Mucosa of rectum (tissue), 2 donors: ENCODE results near the gene SUSD4.

Source experiments
- H3K27ac ChIP-seq, 2 donors: one replicate each; pipeline ENCODE4 v1.7.0; 2013; ENCODE audit warnings: inconsistent platforms in 2 of 2, low read depth in 2 of 2, low read length in 2 of 2
- H3K27me3 ChIP-seq, 2 donors: one replicate each; pipeline ENCODE4 v1.7.0; 2013; ENCODE audit warnings: low read length in 2 of 2; ENCODE audit not compliant: control insufficient read depth in 2 of 2, insufficient read depth in 2 of 2
- H3K36me3 ChIP-seq, 2 donors: one replicate each; pipeline ENCODE4 v1.7.0; 2013; ENCODE audit warnings: low read length in 2 of 2; ENCODE audit not compliant: control insufficient read depth in 2 of 2, insufficient read depth in 2 of 2
- H3K4me1 ChIP-seq, 2 donors: one replicate each; pipeline ENCODE4 v1.7.0; 2013; ENCODE audit warnings: low read length in 2 of 2, mild to moderate bottlenecking in 1 of 2; ENCODE audit not compliant: control insufficient read depth in 2 of 2, insufficient read depth in 2 of 2
- H3K4me3 ChIP-seq, 2 donors: one replicate each; pipeline ENCODE4 v1.7.0; 2013; ENCODE audit warnings: low read length in 2 of 2
- H3K9ac ChIP-seq, 2 donors: one replicate each; pipeline ENCODE4 v1.7.0; 2013; ENCODE audit warnings: low read length in 2 of 2, low read depth in 1 of 2, mild to moderate bottlenecking in 1 of 2
- H3K9me3 ChIP-seq, 2 donors: one replicate each; pipeline ENCODE4 v1.7.0; 2013; ENCODE audit warnings: low read length in 2 of 2; ENCODE audit not compliant: control insufficient read depth in 2 of 2
- donor health status: healthy.
- donor health status: Normal muscosa, but diverticular disease.

The SUSD4 gene

DNA sequence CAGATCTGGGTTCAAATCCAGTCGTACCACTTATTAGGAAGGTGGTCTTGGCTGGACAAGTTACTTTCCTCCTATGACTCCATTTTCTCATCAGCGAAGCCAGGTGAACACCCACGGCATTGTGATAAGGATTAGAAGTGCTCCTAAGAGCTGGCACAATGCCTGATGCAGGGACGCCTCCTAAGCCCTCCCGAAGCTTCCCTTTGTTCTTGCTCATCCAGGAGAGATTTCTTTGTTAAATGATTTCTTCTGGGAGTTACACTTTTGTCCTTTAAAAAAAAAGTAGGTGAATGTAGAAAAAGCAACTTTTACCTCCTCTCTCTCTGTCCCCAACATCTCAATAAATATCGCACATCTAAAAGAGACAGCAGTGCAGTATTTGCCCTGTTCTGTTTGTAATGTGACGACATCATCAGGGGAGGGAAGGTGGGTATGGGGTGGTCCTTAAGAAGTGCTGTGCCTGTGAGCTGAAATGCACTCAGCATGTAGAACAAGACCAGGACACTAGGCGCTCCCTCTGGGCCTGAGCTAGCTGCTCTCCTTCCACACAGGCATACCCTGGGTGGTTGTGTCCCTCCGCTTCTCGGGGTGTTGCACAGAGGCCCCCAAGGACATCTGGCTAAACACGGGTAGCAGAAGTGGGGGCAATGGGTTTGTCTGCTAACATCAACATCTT is 43.9 kb downstream of the SUSD4 start:
- no peaks in the 10 kb centered on the region for H3K9me3 ChIP-seq
- no peaks in the 10 kb centered on the region for H3K36me3 ChIP-seq
- no peaks in the 10 kb centered on the region for H3K4me1 ChIP-seq
- H3K27ac ChIP-seq, result no peak overlapping the region
- no peak overlapping the region for H3K4me3 ChIP-seq
- H3K9ac ChIP-seq, result no peak overlapping the region
- H3K27me3 ChIP-seq, result no peaks in the 10 kb centered on the region

DNA sequence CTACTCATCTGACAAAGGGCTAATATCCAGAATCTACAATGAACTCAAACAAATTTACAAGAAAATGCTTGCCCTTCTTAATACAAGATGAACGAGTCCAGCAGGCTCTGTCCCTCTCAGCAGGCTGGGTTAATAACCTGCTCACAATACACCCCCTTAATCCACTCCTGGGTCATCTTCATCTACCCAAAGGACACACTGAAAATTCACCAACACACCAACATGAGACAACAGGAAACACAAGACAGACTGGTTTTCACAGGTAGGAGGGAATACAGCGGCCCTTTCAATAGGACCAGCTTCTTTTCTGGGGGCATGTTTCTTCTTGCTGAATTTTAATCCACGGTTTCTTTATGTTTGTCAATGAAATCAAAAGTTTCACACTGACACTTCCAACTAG is 44.6 kb downstream of the SUSD4 start:
- Histone ChIP-seq H3K27ac (no peak overlapping the region), H3K9me3 (no peaks in the 10 kb centered on the region)

DNA sequence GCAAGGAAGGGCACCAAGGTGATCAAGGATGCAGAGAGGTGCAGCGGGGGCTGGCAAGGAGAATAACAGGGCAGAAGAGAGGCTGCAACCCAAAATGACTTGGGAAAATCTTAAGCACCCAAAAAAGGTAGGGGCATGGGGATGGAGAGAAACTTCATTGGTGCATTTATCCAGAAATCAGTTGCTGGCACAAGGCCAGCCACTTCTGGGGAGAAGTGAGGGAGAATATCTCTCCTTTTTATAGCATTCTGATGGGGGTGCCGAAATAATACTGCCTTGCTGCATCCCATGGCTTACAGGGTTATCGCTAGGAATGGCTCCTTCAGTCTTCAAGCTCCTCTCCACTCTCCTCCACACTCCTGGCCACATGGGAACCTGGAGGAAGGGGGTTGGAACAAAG is 47.9 kb downstream of the SUSD4 start:
- no peaks in the 10 kb centered on the region for H3K4me1 ChIP-seq
- H3K4me3 ChIP-seq, result no peak overlapping the region
- H3K36me3 ChIP-seq, result no peaks in the 10 kb centered on the region
- no peak overlapping the region for H3K9ac ChIP-seq
- H3K9me3 ChIP-seq, result no peaks in the 10 kb centered on the region
- H3K27ac ChIP-seq, result no peak overlapping the region
- no peaks in the 10 kb centered on the region for H3K27me3 ChIP-seq

More for the DNA sequence above, 44.6 kb downstream of the SUSD4 start:
- Histone ChIP-seq H3K36me3 (no peaks in the 10 kb centered on the region), H3K9ac (no peak overlapping the region), H3K27me3 (no peaks in the 10 kb centered on the region), H3K4me1 (no peaks in the 10 kb centered on the region), H3K4me3 (no peak overlapping the region)

DNA sequence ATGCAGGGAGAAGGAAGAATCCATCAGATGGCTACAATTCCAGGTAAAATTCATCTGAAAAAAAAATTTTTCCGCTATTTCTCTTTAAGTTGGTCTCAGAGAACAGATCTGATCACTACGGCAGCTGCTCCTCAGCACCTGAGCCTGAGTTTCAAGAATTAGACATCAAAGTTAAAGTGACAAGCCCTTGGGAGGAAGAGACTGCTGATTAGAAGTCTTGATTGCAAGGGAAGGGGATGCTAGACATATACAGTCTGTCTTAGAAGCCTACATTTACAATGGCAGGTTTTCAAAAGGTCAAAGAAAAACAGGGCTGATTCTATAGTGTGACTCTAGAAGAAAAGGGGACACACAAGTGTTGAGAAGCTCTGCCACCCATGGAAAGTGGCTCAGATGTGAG is 48.3 kb downstream of the SUSD4 start:
- H3K27me3 ChIP-seq, result no peaks in the 10 kb centered on the region
- H3K4me3 ChIP-seq, result no peak overlapping the region
- H3K9me3 ChIP-seq, result no peaks in the 10 kb centered on the region
- H3K27ac ChIP-seq, result no peak overlapping the region
- H3K4me1 ChIP-seq, result no peaks in the 10 kb centered on the region
- H3K36me3 ChIP-seq, result no peaks in the 10 kb centered on the region
- no peak overlapping the region for H3K9ac ChIP-seq

DNA sequence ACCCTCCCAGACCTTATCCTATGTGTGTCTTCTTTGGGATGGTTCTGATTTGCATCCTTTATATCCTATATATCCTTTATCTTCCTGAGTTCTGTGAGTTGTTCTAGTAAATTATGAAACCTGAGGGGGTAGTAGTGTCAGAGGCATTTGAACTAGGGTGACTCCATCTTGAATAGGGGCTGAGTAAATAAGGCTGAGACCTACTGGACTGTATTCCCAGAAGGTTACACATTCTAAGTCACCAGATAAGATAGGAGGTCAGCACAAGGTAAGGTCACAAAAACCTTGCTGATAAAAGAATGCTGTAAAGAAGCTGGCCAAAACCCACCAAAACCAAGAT is 50.6 kb downstream of the SUSD4 start:
- H3K36me3 ChIP-seq, result no peaks in the 10 kb centered on the region
- no peak overlapping the region for H3K27ac ChIP-seq
- no peaks in the 10 kb centered on the region for H3K27me3 ChIP-seq
- no peaks in the 10 kb centered on the region for H3K4me1 ChIP-seq
- no peak overlapping the region for H3K9ac ChIP-seq
- H3K9me3 ChIP-seq, result no peaks in the 10 kb centered on the region
- H3K4me3 ChIP-seq, result no peak overlapping the region

DNA sequence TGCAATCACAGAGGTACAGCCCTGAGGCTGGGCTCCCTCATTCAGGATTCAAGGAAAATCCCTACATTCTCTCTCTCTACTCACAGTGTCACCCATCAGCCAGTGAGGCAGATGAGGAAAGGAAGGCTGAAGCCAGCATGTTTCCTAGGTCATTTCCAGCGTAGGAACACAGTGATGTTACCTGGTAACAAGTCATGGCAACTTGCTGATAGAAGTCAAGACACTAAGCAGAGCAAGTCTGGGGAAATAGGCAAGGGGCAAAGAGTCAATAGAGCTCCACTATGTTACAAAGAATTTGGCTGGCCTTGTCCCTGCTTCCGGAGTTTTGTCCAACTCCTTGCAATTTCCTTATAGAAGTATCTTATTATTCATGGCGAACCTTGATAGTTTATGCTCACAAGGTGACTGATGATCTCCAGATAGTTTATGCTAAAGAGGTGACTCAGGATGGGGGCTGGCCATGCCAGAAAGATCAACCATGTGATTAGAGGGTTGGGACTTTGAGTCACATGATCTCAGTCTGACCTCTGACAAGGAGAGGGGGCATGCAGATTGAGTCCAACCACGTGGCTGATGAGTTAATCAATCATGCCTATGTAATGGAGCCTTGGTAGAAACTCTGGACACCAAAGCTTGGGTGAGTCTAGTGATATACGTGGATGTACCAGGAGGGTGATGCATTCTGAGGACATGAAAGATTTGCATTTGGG is 51.1 kb downstream of the SUSD4 start:
- Histone ChIP-seq H3K4me1 (no peaks in the 10 kb centered on the region), H3K36me3 (no peaks in the 10 kb centered on the region), H3K9ac (no peak overlapping the region)

DNA sequence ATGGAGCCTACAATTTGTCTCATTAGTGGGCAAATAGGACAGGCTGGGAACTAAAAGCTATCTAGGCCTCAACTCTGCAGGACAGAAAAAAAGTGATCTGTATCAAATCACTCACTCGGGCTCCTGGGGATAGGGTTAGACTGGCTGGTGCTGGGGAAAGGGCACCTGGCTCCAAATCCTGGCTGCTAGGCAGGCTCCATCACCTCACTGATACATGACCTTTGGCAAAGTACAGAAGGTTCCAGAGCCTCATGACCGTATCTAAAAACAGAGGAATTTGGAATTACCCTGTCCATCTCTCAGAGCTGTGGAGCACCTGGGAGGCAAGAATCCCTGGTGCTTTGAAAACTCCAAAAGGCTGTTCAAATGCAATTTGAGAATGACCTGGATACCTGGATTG is 51.7 kb downstream of the SUSD4 start:
- Histone ChIP-seq H3K27me3 (no peaks in the 10 kb centered on the region), H3K4me1 (no peaks in the 10 kb centered on the region), H3K27ac (no peak overlapping the region), H3K9ac (no peak overlapping the region), H3K4me3 (no peak overlapping the region), H3K9me3 (no peaks in the 10 kb centered on the region), H3K36me3 (no peaks in the 10 kb centered on the region)

More for the DNA sequence above, 51.1 kb downstream of the SUSD4 start:
- no peak overlapping the region for H3K4me3 ChIP-seq
- no peaks in the 10 kb centered on the region for H3K9me3 ChIP-seq
- no peak overlapping the region for H3K27ac ChIP-seq
- H3K27me3 ChIP-seq, result no peaks in the 10 kb centered on the region

DNA sequence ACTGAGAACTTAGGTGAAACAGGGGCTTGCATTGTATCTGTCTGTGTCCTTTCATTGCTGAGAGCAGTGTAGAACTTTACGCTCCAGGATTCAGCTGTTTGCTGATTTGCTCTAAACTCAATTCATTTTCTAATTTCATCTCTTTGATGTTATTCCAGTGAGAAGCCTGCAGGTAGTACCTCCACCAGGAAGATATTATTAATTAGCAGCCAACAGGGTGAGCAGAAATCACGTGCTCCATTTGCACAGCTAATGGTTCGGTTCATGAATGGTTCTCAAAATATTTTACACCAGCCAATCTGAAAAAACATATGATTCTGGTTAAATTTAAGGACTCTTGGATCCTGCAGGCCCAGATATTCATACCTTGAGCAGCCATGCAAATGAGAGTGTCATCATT is 52.1 kb downstream of the SUSD4 start:
- Histone ChIP-seq H3K4me3 (no peak overlapping the region), H3K27ac (no peak overlapping the region), H3K9ac (no peak overlapping the region), H3K4me1 (no peaks in the 10 kb centered on the region), H3K9me3 (no peaks in the 10 kb centered on the region), H3K36me3 (no peaks in the 10 kb centered on the region), H3K27me3 (no peaks in the 10 kb centered on the region)

DNA sequence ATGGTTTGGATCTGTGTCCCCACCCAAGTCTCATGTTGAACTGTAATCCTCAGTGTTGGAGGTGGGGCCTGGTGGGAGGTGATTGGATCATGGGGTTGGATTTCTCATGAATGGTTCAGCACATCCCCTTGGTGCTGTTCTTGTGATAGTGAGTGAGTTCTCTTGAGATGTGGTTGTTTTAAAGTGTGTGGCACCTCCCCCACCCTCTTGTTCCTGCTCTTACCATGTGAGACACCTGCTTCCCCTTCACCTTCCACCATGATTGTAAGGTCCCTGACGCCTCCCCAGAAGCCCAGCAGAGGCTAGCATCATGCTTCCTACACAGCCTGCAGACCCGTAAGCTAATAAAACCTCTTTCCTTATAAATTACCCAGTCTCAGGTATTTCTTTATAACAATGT is 55.8 kb downstream of the SUSD4 start:
- Histone ChIP-seq H3K4me3 (no peak overlapping the region), H3K9me3 (no peaks in the 10 kb centered on the region), H3K36me3 (no peaks in the 10 kb centered on the region), H3K27me3 (no peaks in the 10 kb centered on the region), H3K9ac (no peak overlapping the region), H3K4me1 (no peaks in the 10 kb centered on the region), H3K27ac (no peak overlapping the region)

DNA sequence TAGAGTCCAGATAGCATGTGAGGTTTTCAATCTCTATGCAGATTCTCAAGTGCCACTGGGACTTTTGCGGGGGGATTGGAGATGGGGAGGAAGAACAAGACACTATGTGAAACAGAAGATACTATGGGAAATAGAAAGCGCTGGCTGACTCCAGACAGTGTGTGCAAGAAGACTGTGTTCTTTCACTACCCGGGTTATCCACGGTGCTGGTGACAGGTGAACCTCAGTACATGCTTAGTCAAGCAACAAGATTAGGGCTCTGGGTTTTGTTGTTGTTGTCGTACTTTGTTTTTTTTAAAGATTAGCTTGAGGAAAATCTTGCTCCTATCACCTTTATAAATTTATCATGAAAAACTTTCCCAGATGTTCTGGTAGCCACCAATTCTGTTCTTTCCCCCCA is 56.4 kb downstream of the SUSD4 start:
- H3K36me3 ChIP-seq, result no peaks in the 10 kb centered on the region
- H3K9me3 ChIP-seq, result no peaks in the 10 kb centered on the region
- no peaks in the 10 kb centered on the region for H3K27me3 ChIP-seq
- no peaks in the 10 kb centered on the region for H3K4me1 ChIP-seq
- H3K9ac ChIP-seq, result no peak overlapping the region
- no peak overlapping the region for H3K4me3 ChIP-seq
- no peak overlapping the region for H3K27ac ChIP-seq
